GM15510 (cell line): ENCODE measurements around the gene SMPDL3B.
A peak's percentile ranks its signal among the peaks of the same experiment; 100 is the strongest.

Experiments used
- POLR2A ChIP-seq: IDR thresholded peaks from 3 replicates; pipeline ENCODE4 v1.6.1; 2011; ENCODE audit warnings: borderline replicate concordance; ENCODE audit not compliant: insufficient read length; ENCODE audit errors: extremely low read depth

The SMPDL3B gene

GRCh38 chr1:27958513-27958912, 23.7 kb downstream of the SMPDL3B start:
- no peak for TF ChIP-seq POLR2A

- TF ChIP-seq POLR2A: peak; percentile 61
Measured at GRCh38 chr1:27959792-27960603, 25.2 kb downstream of the SMPDL3B start, which contains the start of gene XKR8. TSS of gene XKR8 (plus strand) at chr1:27959973. CDS start at chr1:27960070, 97 bp downstream.

- no peak for TF ChIP-seq POLR2A
Measured at GRCh38 chr1:27960762-27961645, 26.2 kb downstream of the SMPDL3B start.

GRCh38 chr1:27961646-27962221, 26.9 kb downstream of the SMPDL3B start:
- TF ChIP-seq POLR2A: no peak

- no peak for TF ChIP-seq POLR2A
Measured at GRCh38 chr1:27963393-27963792, 28.6 kb downstream of the SMPDL3B start.

- no peak for TF ChIP-seq POLR2A
Measured at GRCh38 chr1:27966402-27967105, 31.8 kb downstream of the SMPDL3B start.

GRCh38 chr1:27967106-27967883, 32.5 kb downstream of the SMPDL3B start:
- TF ChIP-seq POLR2A: no peak

- no peak for TF ChIP-seq POLR2A
Measured at GRCh38 chr1:27967884-27968466, 33.2 kb downstream of the SMPDL3B start.

- TF ChIP-seq POLR2A: no peak
Measured at GRCh38 chr1:27968692-27969091, 33.9 kb downstream of the SMPDL3B start.

- TF ChIP-seq POLR2A: no peak
Measured at GRCh38 chr1:27970401-27970800, 35.6 kb downstream of the SMPDL3B start.

- no peak for TF ChIP-seq POLR2A
Measured at GRCh38 chr1:27971674-27972073, 36.9 kb downstream of the SMPDL3B start.

- TF ChIP-seq POLR2A: no peak
Measured at GRCh38 chr1:27972141-27972540, 37.3 kb downstream of the SMPDL3B start.

- no peak for TF ChIP-seq POLR2A
Measured at GRCh38 chr1:27973771-27974416, 39.1 kb downstream of the SMPDL3B start.
